ENCODE results near the gene LMTK2. TPM values are rescaled to one million over a fixed set of nuclear protein-coding genes. Genes with fewer than 3 reads are reported as not detected.

Gene LMTK2
- total RNA-seq, 1 donor from 2014 or later: 12.9 TPM

GRCh38 chr7:98194672-98195457 lies 88.2 kb downstream of the LMTK2 start:
- FAIRE-seq (no peak), DNase-seq (ENCODE audit: low read depth) (no peak)
- Histone ChIP-seq H3K36me3 (ENCODE audit: control insufficient read depth, insufficient read depth, low read length) (peaks cover 10% of the 10 kb centered on the region), H3K27me3 (ENCODE audit: control insufficient read depth, insufficient read depth, low read length) (no peaks in the 10 kb centered on the region), H3K4me3 (ENCODE audit: low read depth, low read length) (no peak overlapping the region)
- no peak for TF ChIP-seq CTCF (IDR thresholded peaks at IDR 0.05; ENCODE audit: insufficient read depth, low read length, severe bottlenecking)

GRCh38 chr7:98196706-98197605 lies 90.3 kb downstream of the LMTK2 start:
- FAIRE-seq (peak; percentile 32), DNase-seq (ENCODE audit: low read depth) (no peak)
- Histone ChIP-seq H3K4me3 (ENCODE audit: low read depth, low read length) (no peak overlapping the region), H3K36me3 (ENCODE audit: control insufficient read depth, insufficient read depth, low read length) (peaks cover 6% of the 10 kb centered on the region), H3K27me3 (ENCODE audit: control insufficient read depth, insufficient read depth, low read length) (no peaks in the 10 kb centered on the region)
- no peak for TF ChIP-seq CTCF (IDR thresholded peaks at IDR 0.05; ENCODE audit: insufficient read depth, low read length, severe bottlenecking)

GRCh38 chr7:98199131-98199530 lies 92.5 kb downstream of the LMTK2 start:
- DNase-seq (ENCODE audit: low read depth) (no peak), FAIRE-seq (no peak)
- H3K4me3 ChIP-seq (ENCODE audit: low read depth, low read length): no peak overlapping the region
- H3K36me3 ChIP-seq (ENCODE audit: control insufficient read depth, insufficient read depth, low read length): peaks cover 3% of the 10 kb centered on the region
- TF ChIP-seq CTCF (IDR thresholded peaks at IDR 0.05; ENCODE audit: insufficient read depth, low read length, severe bottlenecking): no peak
- no peaks in the 10 kb centered on the region for H3K27me3 ChIP-seq (ENCODE audit: control insufficient read depth, insufficient read depth, low read length)

GRCh38 chr7:98200364-98200763 lies 93.7 kb downstream of the LMTK2 start:
- TF ChIP-seq CTCF (IDR thresholded peaks at IDR 0.05; ENCODE audit: insufficient read depth, low read length, severe bottlenecking): no peak
- peaks cover 3% of the 10 kb centered on the region for H3K36me3 ChIP-seq (ENCODE audit: control insufficient read depth, insufficient read depth, low read length)
- DNase-seq (ENCODE audit: low read depth) (no peak), FAIRE-seq (no peak)
- H3K4me3 ChIP-seq (ENCODE audit: low read depth, low read length): no peak overlapping the region
- H3K27me3 ChIP-seq (ENCODE audit: control insufficient read depth, insufficient read depth, low read length): no peaks in the 10 kb centered on the region

- no peak overlapping the region for H3K4me3 ChIP-seq (ENCODE audit: low read depth, low read length)
- TF ChIP-seq CTCF (IDR thresholded peaks at IDR 0.05; ENCODE audit: insufficient read depth, low read length, severe bottlenecking): no peak
- no peaks in the 10 kb centered on the region for H3K27me3 ChIP-seq (ENCODE audit: control insufficient read depth, insufficient read depth, low read length)
- FAIRE-seq (no peak), DNase-seq (ENCODE audit: low read depth) (peak; percentile 10)
- H3K36me3 ChIP-seq (ENCODE audit: control insufficient read depth, insufficient read depth, low read length): peaks cover 2% of the 10 kb centered on the region
These were observed 95.9 kb downstream of the LMTK2 start for GRCh38 chr7:98202367-98203195.

All from bronchial epithelial cell (primary cell).